WTC11 (cell line): ENCODE measurements around the gene TTC7B.

Experiments
- CTCF ChIP-seq: fragments of 200-600 bp; IDR thresholded peaks from 2 replicates; pipeline ENCODE4 v1.8.0; 2022; ENCODE audit warnings: antibody characterized with exemption
- GABPB1 ChIP-seq: sonication (generic); formaldehyde crosslinking; IDR thresholded peaks from 2 replicates; pipeline ENCODE4 v1.8.1; 2023; ENCODE audit warnings: mild to moderate bottlenecking, missing genetic modification reagents
- TP53 ChIP-seq: sonication (generic); formaldehyde crosslinking; IDR thresholded peaks from 2 replicates; pipeline ENCODE4 v1.8.1; 2023; ENCODE audit warnings: mild to moderate bottlenecking, missing genetic modification reagents
- ZNF416 ChIP-seq: fragments of 250-450 bp; sonication (Bioruptor Pico); IDR thresholded peaks from 2 replicates; pipeline ENCODE4 v1.9.0; 2021; ENCODE audit warnings: mild to moderate bottlenecking, inconsistent platforms

GRCh38 chr14:90499908-90500664, 316.1 kb downstream of the TTC7B start:
- TF ChIP-seq CTCF (no peak), ZNF416 (CRISPR knock-in tag) (no peak), TP53 (CRISPR knock-in tag) (no peak), GABPB1 (CRISPR knock-in tag) (no peak)
